GM12892 (cell line): Measurements from ENCODE around the gene RBFOX2.

Source experiments
- POLR2A ChIP-seq: IDR thresholded peaks from 2 replicates; pipeline ENCODE4 v1.6.1; 2011; ENCODE audit warnings: low read depth, low read length, control low read depth
- POLR2AphosphoS5 ChIP-seq: IDR thresholded peaks from 2 replicates; pipeline ENCODE4 v1.6.1; 2011; ENCODE audit warnings: low read depth, low read length, control low read depth

DNA sequence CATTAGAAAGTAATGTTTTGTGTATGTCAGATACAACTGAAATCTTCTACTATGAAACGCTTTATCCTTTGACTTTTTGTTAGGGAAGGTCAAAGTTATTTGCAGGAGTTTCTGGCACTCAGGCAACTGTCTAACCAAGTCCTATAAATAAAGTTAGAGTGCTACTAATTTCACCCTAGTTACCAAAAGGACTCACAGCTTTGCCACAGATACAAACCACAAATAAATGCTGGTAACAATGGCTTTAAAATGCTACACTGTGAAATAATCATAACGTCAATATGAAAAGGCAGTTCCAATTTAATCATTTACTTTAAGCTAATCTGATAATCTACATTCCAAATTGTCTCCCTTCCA lies 124.3 kb downstream of the RBFOX2 start:
- no peak for TF ChIP-seq POLR2A
- no peak for TF ChIP-seq POLR2AphosphoS5
